Measurements from ENCODE around the gene UAP1. TPM values are rescaled to one million over a fixed set of nuclear protein-coding genes. Genes with fewer than 3 reads are reported as not detected.

Gene UAP1
- total RNA-seq, 2 donors from 2014 or later = 36.4 to 39.4 TPM

GRCh38 chr1:162554258-162554657 is 7.3 kb upstream of the UAP1 start:
- H3K4me1 Mint-ChIP-seq = no peaks in the 10 kb centered on the region
- Histone ChIP-seq H3K27me3 (ENCODE audit: control insufficient read depth, insufficient read depth, low read length, poor library complexity, severe bottlenecking) (no peaks in the 10 kb centered on the region), H3K27ac (ENCODE audit: low read depth, low read length) (no peak overlapping the region), H3K9ac (ENCODE audit: extremely low read depth, low read length, poor library complexity, severe bottlenecking) (no peak overlapping the region), H3K36me3 (ENCODE audit: control insufficient read depth, insufficient read depth, low read length) (no peaks in the 10 kb centered on the region), H3K4me1 (ENCODE audit: control insufficient read depth, insufficient read depth, low read length) (no peaks in the 10 kb centered on the region), H3K9me3 (ENCODE audit: control insufficient read depth, low read length) (no peaks in the 10 kb centered on the region), H3K4me3 (ENCODE audit: low read length) (no peak overlapping the region)
- no peak overlapping the region for H3K27ac Mint-ChIP-seq
- H3K9me3 Mint-ChIP-seq = no peaks in the 10 kb centered on the region
- no peaks in the 10 kb centered on the region for H3K36me3 Mint-ChIP-seq (ENCODE audit: low read depth)
- WGBS, 2 experiments (ENCODE audit: insufficient coverage in 1 of 2, insufficient read length in 1 of 2) = 83 to 97% methylated on average over 1 of the region's 1 CpG
- H3K4me3 Mint-ChIP-seq = no peak overlapping the region
- TF ChIP-seq CTCF (conservative IDR thresholded peaks at IDR 0.05) = no peak
- no peak for DNase-seq
- H3K27me3 Mint-ChIP-seq (ENCODE audit: insufficient read depth) = no peaks in the 10 kb centered on the region

DNA sequence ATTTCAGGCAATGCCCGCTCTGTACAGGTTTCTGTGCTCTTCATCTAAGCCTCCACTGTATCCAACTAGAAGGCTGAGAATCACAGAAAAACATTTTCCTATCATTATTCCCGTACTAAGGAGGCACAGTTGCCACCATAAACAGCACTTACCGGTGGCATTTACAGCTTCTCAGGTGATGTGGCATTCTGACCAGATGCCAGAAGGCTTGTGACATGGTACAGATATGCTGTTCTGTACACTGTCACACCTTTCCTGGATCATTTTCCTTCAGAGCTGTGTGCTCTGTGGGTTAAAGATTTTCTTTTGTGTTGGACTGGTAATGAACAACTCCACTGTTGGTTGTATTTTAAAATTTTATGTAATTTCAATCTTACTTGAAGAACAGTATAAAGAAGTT is 4.0 kb upstream of the UAP1 start:
- Mint-ChIP-seq H3K27ac (no peak overlapping the region), H3K9me3 (no peaks in the 10 kb centered on the region), H3K4me3 (no peak overlapping the region), H3K27me3 (ENCODE audit: insufficient read depth) (no peaks in the 10 kb centered on the region), H3K36me3 (ENCODE audit: low read depth) (no peaks in the 10 kb centered on the region), H3K4me1 (peaks cover 10% of the 10 kb centered on the region)
- WGBS, 2 experiments (ENCODE audit: insufficient coverage in 1 of 2, insufficient read length in 1 of 2) = 84 to 89% methylated on average over 2 to 3 of the region's 3 CpGs
- Histone ChIP-seq H3K27ac (ENCODE audit: low read depth, low read length) (no peak overlapping the region), H3K9me3 (ENCODE audit: control insufficient read depth, low read length) (no peaks in the 10 kb centered on the region), H3K4me1 (ENCODE audit: control insufficient read depth, insufficient read depth, low read length) (no peaks in the 10 kb centered on the region), H3K27me3 (ENCODE audit: control insufficient read depth, insufficient read depth, low read length, poor library complexity, severe bottlenecking) (no peaks in the 10 kb centered on the region), H3K4me3 (ENCODE audit: low read length) (no peak overlapping the region), H3K36me3 (ENCODE audit: control insufficient read depth, insufficient read depth, low read length) (no peaks in the 10 kb centered on the region), H3K9ac (ENCODE audit: extremely low read depth, low read length, poor library complexity, severe bottlenecking) (no peak overlapping the region)
- DNase-seq = no peak
- no peak for TF ChIP-seq CTCF (conservative IDR thresholded peaks at IDR 0.05)

DNA sequence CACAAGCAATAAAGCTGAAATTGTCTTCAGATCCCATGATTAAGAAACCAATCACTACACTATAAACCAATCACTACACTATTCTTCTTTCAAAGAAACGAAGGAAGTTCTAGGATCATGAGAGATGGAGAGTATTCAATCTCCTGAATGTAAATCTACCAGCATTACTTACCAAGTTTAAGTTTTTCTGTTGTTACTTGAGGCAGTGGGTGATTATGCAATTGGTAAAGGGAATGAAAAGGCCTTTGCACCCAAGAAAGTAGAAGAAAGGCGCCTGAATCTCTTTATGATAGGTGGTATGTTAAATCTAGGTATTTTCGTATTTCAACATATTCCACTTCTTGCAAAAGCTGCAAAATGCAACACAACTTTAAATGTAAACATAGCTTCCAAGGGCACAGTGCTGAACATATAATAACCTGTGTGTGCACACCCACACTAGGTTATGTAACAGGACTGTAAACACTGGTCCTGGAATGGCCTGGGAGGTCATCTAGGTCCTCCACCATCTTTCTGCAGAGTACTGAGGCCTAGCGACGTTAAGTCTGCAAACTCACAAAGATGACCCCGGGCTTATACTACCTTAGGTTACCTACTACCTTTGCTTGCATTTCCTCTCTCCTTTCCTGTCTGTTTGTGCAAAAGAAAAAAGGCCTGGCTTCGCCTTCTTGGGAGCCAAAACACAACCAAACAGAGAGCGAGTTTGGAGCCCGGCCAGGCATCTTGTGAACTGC is 1.1 kb upstream of the UAP1 start:
- H3K27ac ChIP-seq (ENCODE audit: low read depth, low read length) = peak overlapping the region; percentile 61

More for the DNA sequence above, 1.1 kb upstream of the UAP1 start:
- H3K4me1 Mint-ChIP-seq = peaks cover 26% of the 10 kb centered on the region
- H3K4me3 ChIP-seq (ENCODE audit: low read length) = peak overlapping the region; percentile 81
- no peak for DNase-seq
- peak overlapping the region; percentile 61 for H3K9ac ChIP-seq (ENCODE audit: extremely low read depth, low read length, poor library complexity, severe bottlenecking)
- no peaks in the 10 kb centered on the region for H3K4me1 ChIP-seq (ENCODE audit: control insufficient read depth, insufficient read depth, low read length)
- H3K9me3 Mint-ChIP-seq = no peaks in the 10 kb centered on the region
- no peaks in the 10 kb centered on the region for H3K36me3 ChIP-seq (ENCODE audit: control insufficient read depth, insufficient read depth, low read length)
- peak overlapping the region; percentile 70 for H3K4me3 Mint-ChIP-seq
- H3K27ac Mint-ChIP-seq = peak overlapping the region; percentile 96
- no peak for TF ChIP-seq CTCF (conservative IDR thresholded peaks at IDR 0.05)
- H3K27me3 ChIP-seq (ENCODE audit: control insufficient read depth, insufficient read depth, low read length, poor library complexity, severe bottlenecking) = no peaks in the 10 kb centered on the region
- no peaks in the 10 kb centered on the region for H3K36me3 Mint-ChIP-seq (ENCODE audit: low read depth)
- no peaks in the 10 kb centered on the region for H3K9me3 ChIP-seq (ENCODE audit: control insufficient read depth, low read length)
- WGBS, 2 experiments (ENCODE audit: insufficient coverage in 1 of 2, insufficient read length in 1 of 2) = 68 to 69% methylated on average over 3 to 9 of the region's 9 CpGs
- H3K27me3 Mint-ChIP-seq (ENCODE audit: insufficient read depth) = no peaks in the 10 kb centered on the region

Data from endodermal cell (in vitro differentiated cells).